ENCODE data around the gene MXI1.

DNA sequence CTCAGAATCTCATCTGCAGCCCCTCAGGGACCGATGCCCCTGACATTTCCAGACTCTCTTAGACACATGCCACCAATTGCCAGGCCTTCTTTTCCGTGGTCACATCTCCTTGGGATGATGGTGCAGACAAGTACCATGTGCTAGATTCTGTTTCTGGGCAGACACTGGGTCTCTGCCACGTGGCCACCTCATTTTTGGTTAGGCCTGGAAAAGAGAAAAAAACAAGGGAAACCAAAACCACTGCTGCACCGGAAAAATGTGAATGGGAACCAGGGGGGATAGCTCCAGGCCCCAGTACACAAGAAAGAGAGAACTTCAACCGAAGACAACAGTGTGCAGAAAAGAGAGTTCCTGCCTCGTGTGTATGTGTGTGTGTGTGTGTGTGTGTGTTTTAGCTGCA, 23.0 kb upstream of the MXI1 start:
- TF ChIP-seq CTCF (IDR thresholded peaks at IDR 0.05; ENCODE audit: insufficient read depth, low read length) (no peak), POLR2AphosphoS5 (IDR thresholded peaks at IDR 0.05; ENCODE audit: low read depth) (no peak), GABPA (IDR thresholded peaks at IDR 0.05; ENCODE audit: low read depth) (no peak)
